Fibroblast of skin of right quadriceps (primary cell): Measurements from ENCODE around the gene PCDHGB4.
"Not testable (repeated sequence)": the region's sequence is repeated elsewhere in the genome, so short reads cannot be mapped to it uniquely, and the experiment has no call there.

Source experiments
- DNase-seq: peaks from one replicate; pipeline ENCODE4 v3.0.0-alpha.2; 2013

Gene PCDHGB4

DNA sequence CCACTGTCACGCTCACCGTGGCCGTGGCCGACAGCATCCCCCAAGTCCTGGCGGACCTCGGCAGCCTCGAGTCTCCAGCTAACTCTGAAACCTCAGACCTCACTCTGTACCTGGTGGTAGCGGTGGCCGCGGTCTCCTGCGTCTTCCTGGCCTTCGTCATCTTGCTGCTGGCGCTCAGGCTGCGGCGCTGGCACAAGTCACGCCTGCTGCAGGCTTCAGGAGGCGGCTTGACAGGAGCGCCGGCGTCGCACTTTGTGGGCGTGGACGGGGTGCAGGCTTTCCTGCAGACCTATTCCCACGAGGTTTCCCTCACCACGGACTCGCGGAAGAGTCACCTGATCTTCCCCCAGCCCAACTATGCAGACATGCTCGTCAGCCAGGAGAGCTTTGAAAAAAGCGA lies 45.2 kb downstream of the PCDHGB4 start:
- DNase-seq = not testable (repeated sequence)

- no peak for DNase-seq
Observed at GRCh38 chr5:141434006-141434405, 46.5 kb downstream of the PCDHGB4 start.

- peak; percentile 38 for DNase-seq
Observed at GRCh38 chr5:141437221-141437620, 49.7 kb downstream of the PCDHGB4 start.

DNA sequence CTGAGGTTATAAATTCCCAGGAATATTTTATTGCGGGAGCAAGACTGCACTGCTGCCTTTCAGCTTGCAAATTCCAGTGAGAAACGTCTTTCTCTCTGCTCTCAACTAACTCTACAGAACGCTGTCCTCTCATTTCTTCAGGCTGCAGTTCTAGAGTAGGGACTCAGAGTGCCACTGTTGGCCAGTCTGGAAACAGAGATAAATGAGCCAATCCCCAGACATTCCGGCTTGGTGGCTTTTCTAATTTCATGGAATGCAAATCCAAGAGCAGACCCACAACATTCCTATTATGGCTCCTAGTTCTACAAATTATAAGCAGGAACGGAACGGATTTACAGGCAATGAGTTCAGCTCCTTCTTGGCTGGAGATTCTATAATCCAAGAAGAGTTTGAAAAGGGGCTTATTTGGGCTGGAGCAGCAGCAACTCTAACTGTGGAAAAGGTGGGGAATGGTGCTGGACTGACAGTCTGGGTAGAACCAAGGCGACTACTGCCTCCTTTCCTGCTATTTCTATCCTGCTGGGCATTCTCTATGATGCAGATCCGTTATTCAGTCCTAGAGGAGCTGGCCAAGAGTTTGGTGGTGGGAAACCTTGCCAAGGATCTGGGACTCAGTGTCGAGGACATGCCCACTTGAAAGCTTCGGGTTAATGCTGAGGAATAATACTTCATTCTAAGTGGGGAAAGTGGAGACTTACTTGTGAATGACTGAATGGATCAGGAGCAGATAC lies 52.1 kb downstream of the PCDHGB4 start:
- peak; percentile 25 for DNase-seq
